ENCODE data around the gene ZSCAN21.
"Not testable (repeated sequence)": the region's sequence is repeated elsewhere in the genome, so short reads cannot be mapped to it uniquely, and the experiment has no call there.

Gene ZSCAN21

DNA sequence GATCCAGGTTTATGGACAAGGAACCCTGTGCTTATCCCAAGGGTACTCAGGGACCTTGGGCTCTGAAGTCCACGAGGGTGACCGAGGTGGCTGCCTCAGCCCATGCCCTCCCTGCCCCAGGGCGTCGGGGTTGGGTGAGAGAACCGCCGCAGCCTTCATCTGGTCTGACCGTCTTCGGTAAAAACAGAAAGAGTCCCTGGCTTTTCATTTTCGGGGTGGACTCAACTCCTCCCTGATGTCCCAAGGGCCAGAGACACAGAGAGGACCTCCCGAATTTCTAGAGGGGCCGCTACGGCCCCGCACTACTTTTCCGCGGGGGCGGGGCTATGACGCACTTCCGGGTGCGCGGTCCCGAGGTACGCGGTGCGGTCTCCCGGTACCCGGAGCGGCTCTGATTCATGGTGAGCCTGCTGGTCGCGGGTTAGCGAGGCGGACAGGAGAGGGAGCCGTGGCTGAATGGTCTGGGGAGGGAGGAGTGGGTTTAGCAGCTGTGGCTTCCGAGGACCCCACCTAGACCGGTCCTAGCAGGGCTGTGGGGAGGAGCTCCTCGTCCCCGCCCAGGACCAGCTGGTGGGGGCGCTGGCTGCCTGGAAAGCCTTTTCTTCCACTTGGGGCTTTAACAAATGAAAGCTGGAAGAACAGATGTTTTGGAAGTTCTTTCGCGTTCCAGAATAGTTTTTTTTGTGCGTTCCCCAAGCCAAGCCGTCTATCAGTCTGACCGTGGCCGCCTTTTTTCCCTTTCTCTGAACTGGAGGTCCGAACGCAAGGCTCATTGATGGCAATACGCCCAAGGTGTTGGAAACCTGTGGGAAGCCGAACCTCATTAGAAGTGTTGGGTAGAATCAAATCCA is at the start of gene ZSCAN21:
Gene ZSCAN21, plus strand, starts transcription at position 334 of the 851 bp plus-strand sequence. CDS start 7,233 bp downstream, outside the sequence.
- peak; percentile 75 for DNase-seq (ENCODE audit: low spot score)

DNA sequence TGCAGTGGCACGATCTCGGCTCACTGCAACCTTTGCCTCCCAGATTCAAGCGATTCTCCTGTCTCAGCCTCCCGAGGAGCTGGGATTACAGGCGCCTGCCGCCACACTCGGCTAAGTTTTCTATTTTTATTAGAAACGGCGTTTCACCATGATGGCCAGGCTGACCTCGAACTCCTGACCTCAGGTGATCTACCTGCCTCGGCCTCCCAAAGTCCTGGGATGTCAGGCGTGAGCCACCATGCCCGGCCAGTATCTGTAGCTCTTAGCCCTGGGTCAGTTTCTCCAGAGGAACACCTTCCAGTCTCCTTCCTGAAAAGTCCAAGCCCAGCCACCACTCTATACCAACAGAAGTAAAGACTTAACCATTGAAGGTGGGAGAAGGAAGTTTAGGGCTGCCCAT is 49.3 kb upstream of the ZSCAN21 start:
- no peak for DNase-seq (ENCODE audit: low spot score)

DNA sequence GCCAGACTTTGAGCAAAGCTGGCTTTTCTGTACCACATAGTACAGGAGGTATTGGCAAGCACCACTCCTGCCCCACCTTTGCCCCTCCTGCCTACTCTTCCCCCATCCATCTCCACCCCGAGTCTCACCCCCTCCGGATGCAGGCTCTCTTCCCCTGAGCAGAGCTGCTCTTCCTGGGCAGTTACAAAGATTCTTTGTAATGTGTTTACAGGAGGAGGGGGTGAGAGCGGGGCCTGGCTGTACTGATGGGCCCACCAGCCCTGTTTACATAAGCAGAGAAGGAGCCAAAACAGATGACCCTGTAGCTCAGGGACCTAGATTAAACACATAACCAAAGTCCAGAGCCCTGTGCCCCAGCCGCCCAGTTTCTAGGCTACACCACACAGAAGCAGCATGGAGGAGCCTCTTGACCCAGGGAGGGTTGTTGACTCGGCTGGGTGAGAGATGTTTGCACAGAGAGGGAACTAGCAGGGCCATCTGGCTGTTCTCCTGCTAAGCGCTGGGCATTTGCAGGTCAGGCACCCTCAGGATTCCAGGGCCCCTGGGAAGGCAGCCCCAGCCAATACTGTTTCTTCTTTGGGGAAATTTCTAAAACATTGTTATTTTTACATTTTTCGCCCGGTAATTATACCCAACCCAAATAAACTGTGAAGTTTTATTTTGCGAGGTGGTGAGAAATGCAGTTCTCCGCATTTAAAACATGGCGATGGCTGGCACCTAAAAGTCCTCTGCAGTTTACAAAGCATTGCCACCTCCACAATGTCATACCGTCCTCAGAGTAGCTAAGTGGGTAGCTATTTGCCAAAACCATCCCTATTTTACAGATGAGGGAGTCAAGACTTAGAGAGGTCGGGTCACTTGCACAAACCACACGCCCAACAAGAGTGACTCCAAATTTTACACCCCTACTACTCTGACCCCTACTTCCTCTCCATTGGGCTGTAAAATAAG is 45.6 kb upstream of the ZSCAN21 start:
- DNase-seq (ENCODE audit: low spot score), result no peak

DNA sequence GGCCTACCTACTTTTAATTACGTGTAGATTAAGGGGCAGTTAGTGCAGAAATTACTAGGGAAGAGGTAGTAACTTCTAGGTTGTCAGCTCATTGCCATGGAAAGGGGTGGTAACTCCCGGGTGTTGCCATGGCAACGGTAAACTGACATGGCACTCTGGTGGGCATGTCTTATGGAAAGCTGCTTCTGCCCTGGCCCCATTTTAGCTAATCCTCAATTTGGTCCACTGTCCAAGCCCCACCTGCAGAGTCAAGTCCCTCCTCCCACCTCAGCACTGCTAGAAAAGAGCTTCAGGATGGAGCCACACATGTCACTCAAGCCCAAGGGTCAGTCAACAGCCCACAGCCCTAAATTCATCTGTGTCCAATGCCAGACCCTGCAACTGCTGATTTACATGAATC is 41.7 kb upstream of the ZSCAN21 start:
- no peak for DNase-seq (ENCODE audit: low spot score)

DNA sequence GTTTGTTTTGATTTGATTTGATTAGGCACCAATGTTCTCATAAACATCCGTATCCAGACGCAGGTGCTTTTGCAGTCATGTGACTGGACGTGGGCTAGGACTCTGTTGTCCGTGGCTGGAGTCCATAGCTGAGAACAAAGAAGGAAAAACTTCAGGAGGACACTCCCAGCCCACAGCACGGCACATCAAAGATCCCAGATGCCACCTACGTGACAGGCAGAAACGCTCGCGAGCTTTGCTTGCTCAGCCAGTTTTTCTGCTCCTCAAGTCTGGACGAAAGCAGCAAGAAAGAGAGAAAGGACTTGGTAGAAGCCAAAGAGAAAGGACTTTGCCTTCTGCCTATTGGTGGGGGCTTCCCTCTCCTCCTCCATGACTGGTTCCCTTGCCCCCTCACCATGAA is 41.0 kb upstream of the ZSCAN21 start:
- no peak for DNase-seq (ENCODE audit: low spot score)

DNA sequence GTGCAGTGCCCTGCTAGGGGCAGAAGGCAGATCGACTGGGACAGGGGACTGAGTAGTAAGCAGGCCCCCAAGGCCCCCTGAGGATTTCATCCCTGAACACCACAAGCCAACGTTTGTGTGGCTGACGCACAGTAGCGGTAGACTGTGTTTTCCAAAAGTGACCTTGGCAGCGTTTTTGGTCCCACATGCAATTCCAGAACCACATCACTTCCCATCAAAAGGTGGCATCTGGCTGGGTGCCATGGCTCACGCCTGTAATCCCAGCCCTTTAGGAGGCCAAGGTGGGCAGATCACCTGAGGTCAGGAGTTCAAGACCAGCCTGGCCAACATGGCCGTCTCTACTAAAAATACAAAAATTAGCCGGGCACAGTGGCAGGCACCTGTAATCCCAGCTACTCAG is 39.6 kb upstream of the ZSCAN21 start:
- DNase-seq (ENCODE audit: low spot score), result not testable (repeated sequence)

DNA sequence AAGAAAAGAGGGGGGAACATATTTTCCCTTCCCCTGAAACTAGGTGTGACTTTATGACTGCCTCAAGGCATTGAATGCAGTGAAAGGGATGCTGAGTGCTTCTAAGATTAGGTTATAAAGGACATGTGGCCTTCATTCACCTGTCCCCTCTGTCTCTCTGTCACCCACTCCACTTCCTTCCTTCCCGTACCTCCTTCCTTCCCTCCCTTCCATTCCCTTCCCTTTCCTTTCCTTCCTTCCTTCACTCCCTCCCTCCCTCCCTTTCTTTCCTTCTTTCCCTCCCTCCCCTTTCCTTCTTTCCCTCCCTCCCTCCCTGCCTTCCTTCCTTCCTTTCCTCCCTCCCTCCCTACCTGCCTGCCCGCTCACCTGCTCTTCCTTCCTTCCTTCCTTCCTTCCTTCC is 38.7 kb upstream of the ZSCAN21 start:
- no peak for DNase-seq (ENCODE audit: low spot score)

DNA sequence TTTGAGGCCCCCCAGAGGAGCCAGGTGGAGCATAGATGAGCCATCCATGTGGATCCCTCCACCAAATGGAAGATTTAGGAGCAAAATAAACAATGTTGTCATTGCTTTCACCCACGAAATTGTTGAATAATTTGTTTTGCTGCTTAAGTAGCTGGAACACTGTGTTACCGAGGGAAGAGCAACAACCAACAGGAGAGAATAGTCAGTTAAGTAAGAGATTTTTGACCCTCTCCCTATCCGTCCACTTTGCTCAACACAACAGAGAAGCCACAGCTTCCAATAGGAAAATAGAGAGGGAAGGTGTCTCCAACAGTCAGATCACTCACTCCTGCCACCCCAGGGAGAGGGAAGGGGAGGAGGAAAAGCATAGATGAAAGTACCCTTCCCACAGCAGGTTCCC is 38.1 kb upstream of the ZSCAN21 start:
- no peak for DNase-seq (ENCODE audit: low spot score)

DNA sequence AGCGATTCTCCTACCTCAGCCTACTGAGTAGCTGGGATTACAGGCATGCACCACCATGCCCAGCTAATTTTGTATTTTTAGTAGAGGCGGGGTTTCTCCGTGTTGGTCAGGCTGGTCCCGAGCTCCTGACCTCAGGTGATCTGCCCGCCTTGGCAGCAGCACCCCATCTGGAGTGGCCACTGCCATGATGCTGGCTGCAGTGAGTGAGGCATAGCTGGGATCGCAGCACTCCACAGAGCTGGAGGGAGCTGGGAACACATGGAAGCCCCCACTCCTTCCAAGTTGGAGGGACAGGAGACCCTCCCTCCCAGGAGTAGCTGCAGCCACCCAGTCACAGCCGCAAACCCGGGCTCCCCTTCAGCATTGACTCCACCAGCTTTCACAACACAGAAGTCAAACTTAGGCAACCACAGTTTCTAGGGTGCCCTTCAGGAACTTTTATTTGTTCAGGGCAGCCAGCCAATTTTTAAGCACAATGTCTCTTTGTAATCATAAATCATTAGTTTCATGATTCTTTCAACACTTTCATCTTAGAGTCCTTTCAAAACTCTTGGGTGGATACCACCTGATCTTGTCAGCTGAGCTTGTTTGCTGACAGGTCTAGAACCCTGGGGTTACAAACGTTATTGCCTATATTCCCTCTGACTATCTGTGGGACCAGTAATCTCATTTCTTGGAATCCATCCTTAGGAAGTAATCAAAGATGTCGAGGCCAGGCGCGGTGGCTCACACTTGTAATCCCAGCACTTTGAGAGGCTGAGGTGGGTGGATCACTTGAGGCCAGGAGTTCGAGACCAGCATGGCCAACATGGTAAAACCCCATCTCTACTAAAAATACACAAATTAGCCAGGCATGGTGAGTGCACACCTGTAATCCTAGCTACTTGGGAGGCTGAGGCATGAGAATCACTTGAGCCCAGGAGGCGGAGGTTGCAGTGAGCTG is 36.9 kb upstream of the ZSCAN21 start:
- DNase-seq (ENCODE audit: low spot score), result not testable (repeated sequence)

DNA sequence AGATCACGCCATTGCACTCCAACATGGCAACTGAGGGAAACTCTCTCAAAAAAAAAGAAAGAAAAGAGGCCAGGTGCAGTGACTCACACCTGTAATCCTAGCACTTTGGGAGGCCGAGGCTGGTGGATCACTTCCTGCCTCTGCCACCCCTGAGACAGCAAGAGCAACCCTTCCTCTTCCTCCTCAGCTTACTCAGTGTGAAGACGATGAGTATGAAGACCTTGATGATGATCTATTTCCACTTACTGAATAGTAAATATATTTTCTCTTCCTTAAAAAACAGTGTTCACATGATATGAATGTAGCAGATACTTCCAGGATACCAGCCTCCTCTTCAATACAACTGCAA is 36.3 kb upstream of the ZSCAN21 start:
- no peak for DNase-seq (ENCODE audit: low spot score)

DNA sequence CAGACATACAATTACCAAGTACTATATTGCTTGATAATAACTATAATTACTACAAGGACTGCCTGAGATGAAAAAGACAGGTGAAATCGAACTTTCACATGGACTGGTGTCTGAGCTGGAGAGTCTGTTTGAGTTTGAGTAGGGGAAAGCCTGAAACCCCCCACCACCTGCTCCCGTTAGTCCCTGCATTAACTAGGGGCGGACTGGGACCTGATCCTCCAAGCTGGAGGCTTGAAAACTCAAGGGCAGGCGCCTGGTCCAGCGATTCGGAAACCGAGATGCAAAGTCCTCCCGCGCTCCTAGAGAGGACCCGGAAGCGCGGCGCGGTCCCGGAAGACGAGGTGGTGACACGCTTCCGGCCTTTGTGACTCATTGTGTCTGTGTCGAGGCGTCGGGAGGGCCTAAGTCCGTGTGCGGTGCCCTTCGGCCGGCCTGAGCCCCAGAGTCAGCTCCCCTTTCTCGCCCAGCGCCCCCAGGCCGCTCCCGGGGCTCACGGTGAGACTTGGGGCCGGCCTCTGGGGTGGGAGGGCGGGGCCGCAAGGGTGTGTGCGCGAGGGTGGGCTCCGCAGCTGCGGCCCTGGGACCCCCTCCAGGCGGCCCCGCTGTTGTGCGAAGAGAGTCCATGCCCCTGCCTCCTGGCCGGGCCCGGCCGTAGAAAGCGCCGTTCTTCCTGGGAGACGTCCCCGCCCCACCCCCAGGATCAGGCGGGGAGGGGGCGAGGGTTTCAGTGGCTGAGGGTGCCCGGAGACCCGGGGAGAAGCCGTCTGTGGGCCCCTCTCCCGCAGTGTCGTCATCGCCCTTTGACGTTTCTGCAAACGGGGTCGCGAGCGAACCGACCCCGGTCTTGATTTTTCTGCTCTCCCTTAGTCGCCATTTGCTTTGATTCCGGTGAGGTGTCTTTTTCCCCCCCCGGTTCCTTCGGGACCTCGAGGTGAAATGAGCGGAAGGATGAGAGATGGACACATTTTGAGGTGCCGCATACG is 34.1 kb upstream of the ZSCAN21 start, which contains the start of gene ZKSCAN1:
Gene ZKSCAN1, plus strand, starts transcription at position 365 of the 983 bp plus-strand sequence. CDS start 7,911 bp downstream, outside the sequence.
- peak; percentile 90 for DNase-seq (ENCODE audit: low spot score)

DNA sequence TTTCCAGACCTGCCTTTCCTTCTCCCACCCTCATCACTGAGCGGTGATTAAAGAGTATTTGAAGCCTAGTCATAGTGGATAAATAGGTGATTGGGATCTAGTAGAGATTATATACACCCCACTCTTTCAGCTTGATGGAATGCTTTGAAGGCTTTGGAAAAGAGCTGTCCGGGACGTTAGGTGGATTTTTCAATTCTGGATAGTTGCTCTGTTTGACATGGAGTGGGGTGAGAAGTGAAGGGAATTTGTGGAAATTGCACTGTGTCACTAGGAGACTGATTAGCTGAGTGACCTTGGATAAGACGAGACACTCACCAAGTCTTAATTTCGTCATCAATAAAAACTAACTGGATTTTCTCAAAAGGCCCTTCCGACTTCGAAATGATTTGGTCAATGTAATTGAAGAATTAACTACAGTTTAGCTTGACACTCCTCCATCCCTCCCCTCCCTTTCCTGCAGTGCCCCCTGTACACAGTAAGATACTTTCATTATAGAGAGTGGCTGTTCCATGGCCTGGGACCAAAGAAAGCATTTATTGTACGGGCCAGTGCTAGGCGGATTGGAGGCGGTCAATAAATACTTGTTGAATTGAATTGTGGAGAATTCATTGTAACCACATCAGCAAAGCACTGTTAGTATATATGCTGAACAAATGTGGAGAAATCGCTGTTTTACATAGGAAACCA is 33.2 kb upstream of the ZSCAN21 start:
- DNase-seq (ENCODE audit: low spot score), result no peak

DNA sequence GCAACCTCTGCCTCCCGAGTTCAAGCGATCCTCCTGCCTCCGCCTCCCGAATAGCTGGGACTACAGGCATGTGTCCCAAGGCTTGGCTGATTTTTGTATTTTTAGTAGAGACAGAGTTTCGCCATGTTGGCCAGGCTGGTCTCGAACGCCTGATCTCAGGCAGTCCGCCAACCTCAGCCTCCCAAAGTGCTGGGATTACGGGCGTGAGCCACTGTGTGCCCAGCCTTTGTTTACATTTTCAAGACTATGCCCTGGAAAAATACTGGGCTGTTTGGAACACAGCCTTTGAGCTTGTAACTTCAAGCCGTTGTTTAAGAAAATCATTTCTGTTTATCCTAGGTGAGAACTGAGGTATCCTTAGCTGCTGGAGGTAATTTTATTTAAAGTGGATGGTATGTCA is 32.3 kb upstream of the ZSCAN21 start:
- DNase-seq (ENCODE audit: low spot score), result no peak

DNA sequence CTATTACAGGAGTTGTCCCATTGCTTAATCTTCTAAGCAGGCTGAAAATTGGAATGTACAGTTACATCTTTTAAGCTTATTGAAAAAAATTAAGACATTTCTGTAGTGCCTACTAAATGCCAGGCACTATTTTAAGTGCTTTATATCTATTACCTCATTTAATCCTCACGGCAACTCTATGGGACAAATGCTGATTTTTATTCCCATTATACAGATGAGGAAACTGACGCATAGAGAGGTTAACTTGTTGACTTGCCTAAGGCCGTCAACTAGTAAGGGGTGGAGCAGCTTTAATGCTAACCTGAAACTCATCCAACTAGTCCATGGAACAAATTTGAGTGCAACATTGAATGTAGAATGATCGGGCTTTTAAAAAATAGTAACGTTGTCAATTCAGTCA is 31.7 kb upstream of the ZSCAN21 start:
- no peak for DNase-seq (ENCODE audit: low spot score)

DNA sequence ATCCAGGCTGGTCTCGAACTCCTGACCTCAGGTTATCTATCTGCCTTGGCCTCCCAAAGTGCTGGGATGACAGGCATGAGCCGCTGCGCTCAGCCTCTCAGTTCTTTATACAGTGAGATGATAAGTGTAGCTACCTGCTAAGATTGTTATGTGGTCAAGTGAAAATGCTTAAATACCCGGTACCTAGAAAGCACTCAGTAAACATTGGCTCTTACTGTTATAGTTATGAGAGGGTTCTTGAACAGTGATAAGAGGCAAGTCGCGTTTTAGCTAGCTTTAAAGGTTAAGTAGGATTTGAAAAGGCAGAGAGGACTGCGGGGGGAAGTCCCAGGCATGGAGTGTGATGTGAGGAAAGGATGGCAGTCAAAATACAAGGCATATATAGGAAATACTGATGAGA is 29.7 kb upstream of the ZSCAN21 start:
- DNase-seq (ENCODE audit: low spot score), result no peak

DNA sequence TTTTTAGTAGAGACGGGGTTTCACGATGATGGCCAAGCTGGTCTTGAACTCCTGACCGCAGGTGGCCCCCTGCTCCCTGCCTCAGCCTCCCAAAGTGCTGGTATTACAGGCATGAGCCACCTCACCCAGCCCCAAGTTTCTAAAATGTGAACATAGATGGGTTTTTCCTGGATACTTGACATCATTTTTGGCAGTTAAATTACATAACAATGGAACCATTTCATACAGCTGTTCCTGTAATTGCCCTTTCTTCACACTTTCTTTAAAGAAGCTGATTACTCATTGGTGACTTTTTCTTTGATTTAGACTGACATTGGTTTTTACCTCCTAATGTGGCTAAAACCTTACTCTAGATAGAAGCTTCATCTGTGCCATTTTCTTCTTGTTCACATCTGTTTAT is 28.3 kb upstream of the ZSCAN21 start:
- DNase-seq (ENCODE audit: low spot score), result peak; percentile 15

DNA sequence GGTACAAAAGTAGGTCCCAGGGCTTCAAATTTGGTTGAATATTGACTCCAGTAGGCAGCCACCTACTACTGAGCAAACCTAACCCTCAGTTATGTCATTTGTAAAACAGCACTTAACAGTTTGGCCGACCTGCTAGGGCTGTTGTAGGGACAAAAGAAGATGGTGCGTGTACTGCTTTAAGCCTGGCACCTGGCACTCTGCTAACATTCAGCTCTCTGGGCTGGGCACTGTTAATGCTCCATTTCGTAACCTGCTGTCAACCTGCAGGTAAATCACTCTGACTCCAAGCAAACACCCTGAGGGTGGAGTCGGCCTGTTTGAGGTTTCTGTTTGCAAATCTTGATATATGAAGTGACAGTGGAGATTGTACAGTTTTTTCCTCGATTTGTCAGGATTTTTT is 27.0 kb upstream of the ZSCAN21 start:
- DNase-seq (ENCODE audit: low spot score), result no peak

DNA sequence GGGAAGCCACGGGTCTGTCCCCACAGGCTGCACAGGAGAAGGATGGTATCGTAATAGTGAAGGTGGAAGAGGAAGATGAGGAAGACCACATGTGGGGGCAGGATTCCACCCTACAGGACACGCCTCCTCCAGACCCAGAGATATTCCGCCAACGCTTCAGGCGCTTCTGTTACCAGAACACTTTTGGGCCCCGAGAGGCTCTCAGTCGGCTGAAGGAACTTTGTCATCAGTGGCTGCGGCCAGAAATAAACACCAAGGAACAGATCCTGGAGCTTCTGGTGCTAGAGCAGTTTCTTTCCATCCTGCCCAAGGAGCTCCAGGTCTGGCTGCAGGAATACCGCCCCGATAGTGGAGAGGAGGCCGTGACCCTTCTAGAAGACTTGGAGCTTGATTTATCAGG is 26.0 kb upstream of the ZSCAN21 start:
- no peak for DNase-seq (ENCODE audit: low spot score)

DNA sequence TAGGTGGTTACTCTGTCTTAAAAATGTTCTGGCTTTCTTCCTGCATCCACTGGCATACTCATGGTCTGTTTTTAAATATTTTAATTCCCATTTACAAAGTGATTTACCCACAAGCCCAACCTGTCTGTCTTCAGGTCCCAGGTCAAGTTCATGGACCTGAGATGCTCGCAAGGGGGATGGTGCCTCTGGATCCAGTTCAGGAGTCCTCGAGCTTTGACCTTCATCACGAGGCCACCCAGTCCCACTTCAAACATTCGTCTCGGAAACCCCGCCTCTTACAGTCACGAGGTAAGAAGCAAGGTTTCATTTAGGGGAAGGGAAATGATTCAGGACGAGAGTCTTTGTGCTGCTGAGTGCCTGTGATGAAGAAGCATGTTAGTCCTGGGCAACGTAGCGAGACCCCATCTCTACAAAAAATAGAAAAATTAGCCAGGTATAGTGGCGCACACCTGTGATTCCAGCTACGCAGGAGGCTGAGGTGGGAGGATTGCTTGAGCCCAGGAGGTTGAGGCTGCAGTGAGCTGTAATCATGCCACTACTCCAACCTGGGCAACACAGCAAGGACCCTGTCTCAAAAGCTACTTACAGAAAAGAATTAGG is 25.5 kb upstream of the ZSCAN21 start:
- DNase-seq (ENCODE audit: low spot score), result peak; percentile 26

DNA sequence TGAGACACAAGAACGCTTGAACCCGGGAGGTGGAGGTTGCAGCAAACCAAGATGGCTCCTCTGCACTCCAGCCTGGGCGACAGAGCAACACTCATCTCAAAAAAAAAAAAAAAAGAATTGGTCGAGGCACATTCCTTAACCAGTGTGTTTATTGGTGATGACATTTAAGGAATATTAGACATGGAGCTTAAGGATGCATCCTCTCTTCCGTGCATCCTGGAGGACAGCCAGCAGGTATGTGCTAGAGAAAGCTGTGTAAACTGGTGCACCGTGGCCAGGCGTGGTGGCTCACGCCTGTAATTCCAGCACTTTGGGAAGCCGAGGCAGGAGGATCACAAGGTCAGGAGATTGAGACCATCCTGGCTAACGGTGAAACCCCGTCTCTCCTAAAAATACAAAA is 22.4 kb upstream of the ZSCAN21 start:
- no peak for DNase-seq (ENCODE audit: low spot score)
